Activated naive CD8-positive, alpha-beta T cell treated with anti-CD3 and anti-CD28 coated beads, Interleukin-2, amount 50 U/mL, for 16 hours (primary cell): Measurements from ENCODE around the gene P2RY8.
"Not testable (repeated sequence)": the region's sequence is repeated elsewhere in the genome, so short reads cannot be mapped to it uniquely, and the experiment has no call there.

ENCODE experiments used
- DNase-seq: peaks from one replicate; pipeline ENCODE4 v3.0.0-alpha.2; 2020; ENCODE audit warnings: low read depth, low spot score

Gene P2RY8

DNA sequence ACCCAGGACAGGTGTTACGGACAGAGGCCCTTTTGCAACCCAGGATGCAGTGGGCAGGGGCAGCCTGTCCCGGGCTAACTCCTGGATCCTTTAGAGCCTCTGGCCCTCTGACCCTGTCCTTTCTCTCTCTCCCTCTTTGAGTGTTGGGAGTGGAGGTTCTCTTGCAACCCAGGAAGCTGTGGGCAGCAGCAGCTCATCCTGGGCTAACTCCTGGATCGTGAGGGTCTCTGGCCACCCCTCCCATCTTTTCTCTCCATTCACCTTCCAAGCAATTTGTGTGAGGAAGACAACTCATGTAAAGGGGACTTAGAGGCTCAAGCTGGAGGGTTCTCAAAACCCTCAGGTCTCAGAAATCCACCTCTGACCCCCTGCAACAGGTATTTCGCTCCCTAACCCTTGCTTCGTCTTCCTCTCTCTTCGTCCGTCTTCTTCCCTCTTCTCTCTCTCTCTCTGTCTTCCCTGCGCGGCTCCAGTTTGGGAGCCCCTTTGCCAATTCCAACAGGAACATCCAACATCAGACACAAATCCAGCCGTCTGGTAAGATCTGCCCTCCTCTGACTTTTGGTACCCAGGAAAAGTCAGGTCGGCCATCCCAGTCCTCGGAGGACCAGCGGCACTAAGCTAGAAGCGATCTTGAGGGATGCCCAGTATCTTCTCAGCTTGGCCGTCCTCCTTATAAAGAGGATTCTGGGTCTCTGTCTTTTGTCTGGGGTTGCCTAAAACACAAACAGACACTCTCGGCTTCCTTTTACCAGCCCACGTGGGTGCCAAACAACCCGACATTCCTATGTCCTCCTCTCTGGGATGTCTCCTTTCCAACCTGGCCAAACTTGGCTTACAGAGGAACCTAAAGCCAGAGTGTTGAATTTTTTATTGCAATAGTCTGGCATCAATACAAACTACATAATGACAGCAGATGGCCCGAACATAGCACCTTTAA, 92.2 kb downstream of the P2RY8 start:
- no peak for DNase-seq

DNA sequence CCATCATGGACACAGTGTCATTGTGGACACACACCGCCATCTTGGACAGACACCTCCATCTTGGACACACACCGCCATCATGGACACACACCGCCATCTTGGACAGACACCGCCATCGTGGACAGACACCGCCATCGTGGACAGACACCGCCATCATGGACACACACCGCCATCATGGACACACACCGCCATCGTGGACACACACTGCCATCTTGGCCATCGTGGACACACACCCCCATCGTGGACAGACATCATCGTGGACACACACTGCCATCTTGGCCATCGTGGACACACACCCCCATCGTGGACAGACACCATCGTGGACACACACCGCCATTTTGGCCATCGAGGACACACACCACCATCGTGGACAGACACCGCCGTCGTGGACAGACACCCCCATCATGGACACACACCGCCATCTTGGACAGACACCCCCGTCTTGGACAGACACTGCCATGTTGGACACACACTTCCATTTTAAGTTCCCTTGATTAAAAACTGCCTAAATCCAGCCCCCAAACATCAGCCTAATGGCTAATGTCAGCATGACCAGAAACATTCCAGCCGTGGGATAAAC, 93.4 kb downstream of the P2RY8 start:
- DNase-seq, result no peak

DNA sequence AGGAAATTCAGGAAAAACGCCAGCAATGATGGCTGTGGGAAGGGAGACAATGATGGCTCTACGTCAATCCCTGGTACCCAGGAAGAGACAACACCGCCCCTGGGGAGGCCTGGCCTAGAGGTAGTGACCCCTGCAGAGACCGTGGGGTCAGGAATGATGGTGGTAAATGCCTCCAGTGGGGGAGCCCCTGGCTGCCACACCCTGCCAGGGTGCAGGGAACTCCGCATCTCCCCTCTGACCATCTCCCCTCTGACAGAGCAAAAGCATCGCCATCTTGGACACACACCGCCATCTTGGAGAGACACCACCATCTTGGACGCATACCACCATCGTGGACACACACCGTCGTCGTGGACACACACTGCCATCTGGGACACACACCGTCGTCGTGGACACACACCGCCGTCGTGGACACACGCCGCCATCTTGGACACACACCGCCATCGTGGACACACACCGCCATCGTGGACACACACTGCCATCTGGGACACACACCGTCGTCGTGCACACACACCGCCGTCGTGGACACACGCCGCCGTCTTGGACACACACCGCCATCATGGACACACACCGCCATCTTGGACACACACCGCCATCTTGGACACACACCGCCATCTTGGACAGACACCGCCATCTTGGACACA, 94.1 kb downstream of the P2RY8 start:
- DNase-seq, result no peak

DNA sequence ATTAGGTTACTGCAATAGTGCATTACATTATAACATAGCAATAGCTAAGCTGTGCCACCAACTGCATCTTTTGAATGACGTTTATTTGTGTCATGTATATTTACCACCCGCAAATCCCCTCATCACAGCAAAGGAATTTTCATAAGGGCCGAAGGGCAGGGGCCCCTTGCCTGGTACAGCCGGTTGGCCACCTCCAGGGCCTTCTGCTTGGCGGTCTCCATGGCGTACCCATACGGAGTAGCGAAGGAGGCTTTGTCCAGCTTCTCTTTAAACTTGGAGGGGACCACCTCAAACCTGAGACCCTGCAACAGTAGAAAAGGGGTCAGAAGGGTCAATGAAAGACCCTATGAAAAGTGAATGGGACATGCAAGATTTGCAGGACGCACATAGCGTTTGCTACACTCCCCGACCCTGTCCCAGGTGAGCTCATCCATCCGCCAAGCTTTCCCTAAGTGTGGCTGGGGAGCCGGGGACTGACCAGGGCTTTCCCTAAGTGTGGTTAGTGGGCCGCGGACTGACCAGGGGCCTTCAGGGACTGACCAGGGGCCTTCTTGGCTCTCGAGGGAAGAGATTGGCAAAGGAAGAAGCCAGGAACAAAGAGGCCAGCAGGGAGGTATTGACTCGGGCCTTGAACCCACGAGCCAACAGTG, 94.8 kb downstream of the P2RY8 start:
- DNase-seq, result no peak

DNA sequence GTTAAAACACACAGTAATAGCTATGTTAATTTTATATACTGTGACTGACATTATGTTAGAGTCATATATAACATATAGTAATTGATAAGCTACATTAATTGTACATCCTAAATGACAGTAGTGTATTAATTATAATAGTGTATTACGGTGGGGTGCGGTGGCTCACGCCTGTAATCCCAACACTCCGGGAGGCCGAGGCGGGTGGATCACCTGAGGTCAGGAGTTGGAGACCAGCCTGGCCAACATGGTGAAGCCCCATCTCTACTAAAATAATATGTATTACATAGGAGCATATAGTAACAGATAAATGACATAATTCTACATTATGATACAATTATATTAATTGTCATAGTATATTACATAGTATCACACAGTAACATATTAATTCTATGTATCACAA, 96.5 kb downstream of the P2RY8 start:
- no peak for DNase-seq

DNA sequence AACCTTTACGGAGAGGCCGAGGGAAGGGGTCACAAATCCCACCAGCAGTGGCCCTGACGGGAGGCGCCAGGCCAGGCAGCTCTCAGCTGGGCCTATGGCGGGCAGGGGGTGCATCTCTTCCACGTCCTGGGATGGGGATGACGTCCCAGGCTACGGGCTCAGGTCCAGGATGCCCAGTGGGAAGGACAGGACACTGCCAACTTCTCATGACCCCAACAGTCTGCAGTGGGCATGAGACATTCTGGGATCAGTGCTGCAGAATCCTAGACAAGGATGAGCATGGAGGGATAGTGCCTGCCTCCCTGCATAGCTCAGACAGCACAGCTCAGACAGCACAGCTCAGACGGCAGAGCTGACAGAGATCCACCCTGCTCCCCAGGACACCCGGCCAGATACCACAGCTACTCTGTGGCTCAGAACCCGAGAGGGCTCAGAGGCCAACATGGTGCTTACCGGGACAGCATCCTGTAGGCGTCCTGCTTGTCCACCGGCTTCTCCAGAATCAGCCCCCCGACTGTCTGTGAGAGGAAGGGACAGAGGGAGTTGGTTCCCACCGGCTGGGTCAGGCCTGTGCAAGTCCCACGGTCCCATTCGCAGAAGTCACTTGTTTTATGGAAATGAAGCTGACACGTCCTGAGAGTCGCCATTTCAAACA, 101.6 kb downstream of the P2RY8 start:
- DNase-seq, result no peak

DNA sequence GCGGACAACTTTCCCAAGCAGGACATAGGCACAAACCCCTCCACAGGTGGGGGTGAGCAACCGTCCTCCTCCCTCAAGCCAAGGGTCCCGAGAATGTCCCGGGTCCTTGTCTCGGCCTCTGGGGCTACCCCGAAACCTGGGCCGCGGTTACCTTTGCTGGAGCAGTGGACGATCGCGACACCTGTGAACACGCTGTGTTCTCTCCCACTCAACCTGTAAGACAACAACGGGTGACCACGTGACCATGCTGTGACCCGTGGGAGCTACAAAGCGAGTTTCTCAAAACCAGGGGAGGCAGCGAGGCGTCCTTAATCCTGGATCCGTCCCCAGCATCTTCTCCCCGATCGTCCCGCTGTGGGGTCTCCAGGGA, 102.1 kb downstream of the P2RY8 start:
- DNase-seq, result no peak

DNA sequence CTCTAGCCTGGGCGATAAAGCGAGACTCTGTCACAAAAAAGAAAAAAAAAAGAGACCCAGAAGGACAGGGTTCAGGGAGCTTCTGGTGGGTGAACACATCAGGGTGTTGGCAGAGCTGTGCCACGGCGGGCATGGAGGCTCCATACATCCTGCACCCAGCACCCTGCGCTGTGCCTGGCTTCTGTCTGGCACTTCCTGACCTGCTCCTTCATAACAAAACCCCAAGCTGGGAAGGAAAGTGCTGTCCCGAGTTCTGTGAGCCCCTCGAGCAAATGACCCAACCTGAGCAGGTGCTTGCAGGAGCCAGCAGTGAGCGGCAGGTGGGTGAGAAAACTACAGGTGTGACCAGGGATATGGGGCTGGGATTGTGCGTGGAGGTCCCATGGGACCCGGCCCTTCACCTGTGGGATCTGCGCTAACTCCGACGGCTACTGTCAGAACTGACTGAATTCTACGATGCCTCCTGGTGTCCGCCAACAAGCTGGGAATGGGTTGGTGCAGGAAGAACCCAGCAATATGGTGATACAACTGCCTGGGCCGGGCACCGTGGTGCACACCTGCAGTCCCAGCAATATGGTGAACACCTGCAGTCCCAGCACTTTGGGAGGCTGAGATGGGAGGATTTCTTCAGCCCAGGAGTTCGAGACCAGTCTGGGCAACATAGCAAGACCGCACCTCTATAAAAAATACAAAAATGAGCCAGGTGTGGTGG, 103.2 kb downstream of the P2RY8 start:
- no peak for DNase-seq

DNA sequence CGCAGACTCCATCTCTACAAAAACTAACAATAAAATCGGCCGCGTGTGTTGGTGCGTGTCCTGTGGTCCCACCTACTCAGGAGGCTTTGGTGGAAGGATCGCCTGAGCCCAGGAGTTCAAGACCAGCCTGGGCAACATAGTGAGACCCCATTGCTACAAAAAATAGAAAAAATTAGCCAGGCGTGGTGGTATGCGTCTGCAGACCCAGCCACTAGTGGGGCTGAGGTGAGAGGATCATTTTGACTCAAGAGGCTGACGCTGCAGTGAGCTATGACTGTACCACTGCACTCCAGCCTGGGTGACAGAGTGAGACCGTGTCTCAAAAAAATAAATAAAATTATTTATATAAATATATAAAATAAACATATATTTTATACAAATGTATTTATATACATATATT, 106.5 kb downstream of the P2RY8 start:
- no peak for DNase-seq

DNA sequence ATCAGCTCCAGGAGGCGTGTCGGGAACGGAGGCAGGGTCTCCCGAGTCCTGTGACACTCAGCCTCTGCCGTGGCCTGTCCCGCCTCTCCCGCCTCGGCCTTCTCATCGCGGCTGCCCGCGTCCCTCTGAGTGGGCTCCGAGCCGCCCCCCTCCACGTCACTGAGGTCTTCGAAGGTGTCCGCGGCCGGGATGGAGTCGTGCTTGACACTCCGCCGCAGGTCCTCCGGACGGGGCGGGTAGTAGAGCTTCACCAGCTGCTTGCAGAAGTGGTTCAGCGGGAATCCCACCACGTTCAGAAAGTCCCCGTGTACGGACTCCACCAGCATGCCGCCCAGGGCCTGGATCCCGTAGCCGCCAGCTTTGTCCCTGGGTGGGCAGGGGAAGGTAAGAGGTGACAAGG, 109.2 kb downstream of the P2RY8 start:
- no peak for DNase-seq

DNA sequence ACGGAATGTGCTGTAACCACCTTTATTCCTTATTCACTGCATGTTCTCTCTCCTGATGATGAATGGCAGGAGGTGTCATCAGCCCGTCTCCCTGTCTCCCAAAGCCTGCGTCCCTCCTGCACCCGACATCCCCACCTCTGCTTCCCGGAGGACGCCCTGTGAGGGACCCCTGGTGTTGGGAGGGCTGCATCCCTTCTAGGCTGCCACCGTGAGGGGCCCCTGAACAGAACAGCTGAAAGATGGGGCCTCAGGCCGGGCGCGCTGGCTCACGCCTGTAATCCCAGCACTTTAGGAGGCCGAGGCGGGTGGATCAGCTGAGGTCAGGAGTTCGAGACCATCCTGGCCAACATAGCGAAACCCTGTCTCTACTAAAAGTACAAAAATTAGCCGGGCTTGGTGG, 110.7 kb downstream of the P2RY8 start:
- not testable (repeated sequence) for DNase-seq

DNA sequence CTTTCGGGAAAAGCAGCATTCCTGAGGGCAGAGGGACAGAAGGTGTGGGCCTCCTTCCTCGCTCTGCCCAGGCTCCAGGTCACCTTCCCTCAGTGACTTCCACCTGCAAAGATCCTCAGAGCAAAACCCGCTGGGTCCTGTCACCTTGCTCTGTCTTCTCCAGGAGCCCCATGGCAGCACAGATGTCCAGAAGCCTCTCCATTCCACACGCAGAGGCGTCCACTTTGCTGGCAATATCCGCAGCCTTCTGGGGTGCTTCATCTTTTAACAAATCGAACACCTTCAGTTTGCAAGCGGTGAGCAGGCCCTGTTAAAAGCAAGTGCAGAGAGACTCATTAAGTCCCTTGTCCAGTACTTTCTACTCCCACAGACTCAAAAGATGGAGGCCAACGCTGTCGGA, 111.6 kb downstream of the P2RY8 start:
- DNase-seq, result no peak

DNA sequence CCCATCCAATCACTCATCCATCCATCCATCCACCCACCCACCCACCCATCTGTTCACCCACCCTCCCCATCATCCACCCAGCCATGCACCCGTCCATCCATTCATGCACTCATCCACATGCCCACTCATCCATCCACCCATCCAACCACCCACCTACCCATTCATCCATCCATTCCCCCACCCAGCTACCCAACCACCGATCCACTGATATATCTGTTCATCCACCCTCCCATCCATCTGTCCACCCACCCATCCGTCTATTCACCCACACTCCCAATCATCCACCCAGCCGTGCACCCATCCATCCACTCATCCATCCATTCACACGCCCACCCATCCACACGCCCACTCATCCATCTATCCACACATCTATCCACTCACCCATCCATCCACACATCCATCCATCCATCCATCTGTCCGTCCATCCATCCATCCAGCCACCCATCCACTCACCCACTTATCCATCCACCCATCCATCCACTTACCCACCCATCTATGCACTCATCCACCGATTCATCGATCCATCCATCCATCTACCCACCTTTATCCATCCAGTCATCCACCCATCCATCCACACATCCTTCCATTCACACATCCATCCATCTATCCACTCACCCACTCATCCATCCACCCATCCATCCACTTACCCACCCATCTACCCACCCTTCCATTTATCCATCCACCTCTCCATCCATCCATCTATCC, 112.7 kb downstream of the P2RY8 start:
- DNase-seq, result no peak

DNA sequence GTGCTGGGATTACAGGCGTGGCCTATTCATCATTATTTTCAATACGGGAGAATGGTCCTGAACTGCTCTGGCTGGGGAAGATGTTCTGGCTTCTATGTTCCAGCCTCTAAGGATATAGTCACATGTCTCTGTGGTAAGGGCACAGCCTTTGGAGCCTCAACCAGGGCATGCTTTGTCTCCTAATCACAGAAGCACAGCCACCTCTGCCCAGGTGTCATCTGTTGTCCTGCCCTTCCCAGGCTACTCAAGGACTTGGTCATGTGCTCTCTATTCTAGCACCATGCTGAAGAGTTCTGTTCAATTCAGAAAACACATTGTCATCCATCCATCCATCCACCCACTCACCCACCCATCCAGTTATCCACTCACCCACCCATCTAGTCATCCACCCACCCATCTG, 113.8 kb downstream of the P2RY8 start:
- DNase-seq, result no peak

DNA sequence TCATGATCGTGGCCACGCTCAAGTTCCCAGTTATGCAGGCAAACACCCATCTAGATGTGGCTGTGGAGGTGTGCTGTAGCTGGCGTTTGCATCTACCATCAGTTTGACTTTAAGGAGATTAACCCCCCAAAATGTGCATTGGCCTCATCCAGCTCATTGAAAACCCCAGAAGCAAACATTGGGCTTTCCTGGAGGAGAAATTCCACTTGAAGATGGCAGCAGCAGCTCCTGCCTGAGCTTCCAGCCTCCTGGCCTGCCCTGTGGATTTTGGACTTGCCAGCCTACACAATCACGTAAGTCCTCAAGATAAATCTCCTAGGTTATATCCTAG, 114.9 kb downstream of the P2RY8 start:
- DNase-seq, result no peak

DNA sequence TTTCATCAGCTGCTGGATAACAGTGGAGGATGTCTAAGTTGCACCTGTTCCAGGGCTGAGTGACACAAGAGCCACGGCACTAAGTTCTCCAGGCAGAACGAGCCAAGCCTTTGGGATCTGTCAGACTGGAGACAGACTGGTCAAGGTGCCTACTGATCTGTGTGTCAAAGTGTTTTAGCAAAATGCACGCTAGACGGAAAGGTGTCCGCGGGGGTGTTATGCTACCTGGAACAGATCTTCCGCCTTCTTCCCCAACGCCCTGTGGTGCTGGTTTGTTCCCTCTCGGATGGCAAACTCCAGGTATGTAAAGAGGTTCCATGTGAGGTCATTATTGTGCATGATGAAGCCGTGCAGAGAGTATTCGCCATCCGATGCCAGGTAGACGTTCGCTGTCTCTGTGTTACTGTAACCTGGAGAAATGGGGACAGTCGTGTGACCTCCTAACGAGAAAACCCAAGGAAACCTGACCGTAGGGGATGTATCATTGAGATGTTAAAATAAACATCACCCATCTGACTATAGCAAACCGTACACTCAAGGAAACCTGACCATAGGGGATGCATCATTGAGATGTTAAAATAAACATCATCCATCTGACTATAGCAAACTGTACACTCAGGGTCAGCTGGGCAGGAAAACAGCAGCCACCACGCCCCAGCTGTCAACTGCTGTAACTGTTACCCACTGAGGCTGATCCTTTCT, 115.4 kb downstream of the P2RY8 start:
- no peak for DNase-seq

DNA sequence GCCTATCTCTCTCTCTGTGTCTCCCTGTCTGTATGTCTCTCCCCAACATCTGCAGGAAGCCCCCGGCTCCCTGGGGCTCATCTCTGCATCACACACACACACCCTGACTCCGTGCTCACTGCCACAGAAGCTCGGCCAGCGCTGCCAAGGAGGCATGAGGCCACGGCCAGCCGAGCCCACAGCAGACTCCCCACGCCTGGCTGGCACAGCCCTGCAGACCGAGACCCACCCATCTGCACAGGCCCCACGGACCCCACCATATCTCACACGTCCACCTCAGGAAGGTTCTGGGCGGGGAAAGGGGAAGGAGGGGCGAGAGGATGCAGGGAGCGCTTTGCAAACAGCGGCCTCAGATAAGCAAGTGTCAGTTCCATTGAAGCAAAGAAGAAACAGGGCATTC, 116.6 kb downstream of the P2RY8 start:
- no peak for DNase-seq

DNA sequence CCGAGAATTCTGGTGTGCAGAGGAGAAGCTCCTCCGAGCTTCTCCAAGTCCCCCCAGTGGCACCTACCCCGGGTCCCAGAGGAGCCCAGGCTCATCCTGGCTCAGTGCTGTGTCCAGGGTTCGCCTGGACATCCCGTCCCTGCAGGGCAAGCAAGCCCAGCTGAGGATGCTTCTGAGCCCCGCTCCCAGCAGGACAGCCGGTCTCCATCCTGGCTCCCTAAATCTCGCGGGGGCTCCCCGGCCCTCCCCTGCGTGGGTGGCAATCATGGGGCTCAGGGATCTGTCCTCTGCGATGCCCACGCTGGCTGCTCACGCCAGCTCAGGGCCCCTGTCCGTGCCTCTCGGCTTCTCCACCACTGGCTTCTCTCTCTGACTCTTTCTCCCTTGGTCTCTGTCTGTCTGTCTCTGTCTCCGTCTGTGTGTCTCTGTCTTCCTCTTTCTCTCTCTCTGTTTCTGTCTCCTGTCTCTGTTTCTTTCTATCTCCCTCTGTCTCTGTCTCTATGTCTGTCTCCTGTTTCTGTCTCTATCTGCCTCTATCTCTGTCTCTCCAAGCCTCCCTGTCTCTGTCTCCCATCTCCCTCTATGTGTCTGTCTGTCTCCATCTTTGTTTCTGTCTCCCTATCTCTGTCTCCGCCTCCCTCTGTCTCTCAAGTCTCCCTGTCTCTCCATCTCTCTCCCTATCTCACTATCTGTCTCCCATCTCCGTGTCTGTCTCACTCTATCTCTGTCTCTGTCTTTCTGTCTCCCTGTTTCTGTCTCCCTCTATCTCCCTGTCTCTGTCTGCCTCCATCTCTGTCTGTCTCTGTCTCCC, 117.2 kb downstream of the P2RY8 start:
- no peak for DNase-seq

DNA sequence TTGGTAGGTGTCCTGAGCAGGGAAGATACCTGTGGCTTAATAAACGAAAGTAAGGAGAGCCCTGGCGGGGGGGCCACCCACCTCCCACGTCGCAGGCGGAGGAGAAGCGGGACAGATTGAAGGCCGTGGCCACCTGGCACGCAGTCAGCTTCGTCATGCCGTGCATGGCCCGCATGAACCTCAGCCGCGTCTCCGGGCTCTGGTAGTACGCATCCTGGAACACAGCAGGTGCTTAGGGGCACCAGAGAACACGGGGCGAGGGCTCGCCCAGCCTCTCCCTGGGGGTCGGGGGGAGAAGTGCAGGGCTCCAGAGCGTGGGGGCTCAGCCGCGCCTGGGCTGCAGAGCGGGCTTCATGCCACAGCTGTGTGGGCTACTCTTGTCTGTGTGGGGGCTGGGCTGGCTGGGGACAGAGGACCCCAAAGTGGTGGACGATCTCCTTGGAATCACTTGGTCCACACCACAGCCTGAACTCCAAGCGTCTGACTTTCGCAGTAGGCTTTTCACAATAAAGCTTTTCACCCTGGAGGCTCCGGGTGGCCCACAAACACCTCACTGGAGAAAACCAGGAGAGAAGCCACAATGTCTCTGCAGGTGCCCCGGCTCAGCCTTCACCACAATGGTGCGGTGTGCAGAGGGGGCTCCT, 118.0 kb downstream of the P2RY8 start:
- DNase-seq, result no peak
